COR-L47 (cell line): ENCODE data around the gene OR2A1.
"Not testable (repeated sequence)": the region's sequence is repeated elsewhere in the genome, so short reads cannot be mapped to it uniquely, and the experiment has no call there.

Experiments
- DNase-seq: peaks from one replicate; lab custom pipeline; 2025; lab: John Stamatoyannopoulos, UW

Gene OR2A1, protein sequence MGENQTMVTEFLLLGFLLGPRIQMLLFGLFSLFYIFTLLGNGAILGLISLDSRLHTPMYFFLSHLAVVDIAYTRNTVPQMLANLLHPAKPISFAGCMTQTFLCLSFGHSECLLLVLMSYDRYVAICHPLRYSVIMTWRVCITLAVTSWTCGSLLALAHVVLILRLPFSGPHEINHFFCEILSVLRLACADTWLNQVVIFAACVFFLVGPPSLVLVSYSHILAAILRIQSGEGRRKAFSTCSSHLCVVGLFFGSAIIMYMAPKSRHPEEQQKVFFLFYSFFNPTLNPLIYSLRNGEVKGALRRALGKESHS

DNA sequence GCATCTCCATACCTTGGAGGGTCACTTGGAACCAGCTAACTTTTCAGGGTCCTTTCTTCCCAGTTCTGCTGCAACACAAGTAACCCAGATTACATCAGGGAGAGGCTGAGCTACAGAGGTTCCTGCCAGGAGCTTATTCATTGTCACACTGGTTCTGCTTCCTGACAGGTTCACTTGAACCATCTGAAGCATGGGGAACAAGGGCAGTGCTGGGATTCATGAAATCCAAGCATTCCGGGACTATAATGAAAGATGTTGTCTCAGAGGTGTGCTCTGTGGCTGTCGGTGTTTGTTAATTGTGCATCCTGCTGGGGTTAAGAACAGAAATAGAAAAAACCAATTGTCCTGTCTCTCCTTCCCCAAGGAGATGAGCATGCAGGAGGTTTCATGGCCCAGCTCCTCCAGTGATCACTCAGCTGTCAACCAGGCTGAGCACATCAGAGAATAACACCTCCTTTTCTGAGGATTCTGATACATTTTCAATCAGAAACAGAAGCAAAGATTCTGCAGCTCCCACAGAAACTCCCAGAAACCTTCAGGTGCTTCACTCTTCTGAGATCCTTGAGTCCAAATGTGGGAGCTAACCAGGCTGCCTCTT lies at the start of gene OR2A1:
Gene OR2A1 (plus strand): TSS at position 548 of the 598 bp plus-strand sequence. CDS start 5,706 bp downstream, outside the sequence.
- DNase-seq: not testable (repeated sequence)

- not testable (repeated sequence) for DNase-seq
Observed at GRCh38 chr7:144264692-144265091, 47.5 kb upstream of the OR2A1 start, which contains the start of gene OR2A7. Gene OR2A7 (minus strand): TSS chr7:144264792. CDS start chr7:144259628, 5,164 bp downstream.

- not testable (repeated sequence) for DNase-seq
Observed at GRCh38 chr7:144269188-144269587, 43.0 kb upstream of the OR2A1 start, which contains the start of gene CTAGE8. Gene CTAGE8 (minus strand): TSS chr7:144269288. CDS start chr7:144269250, 38 bp downstream.

- not testable (repeated sequence) for DNase-seq
Observed at GRCh38 chr7:144275281-144275680, 36.9 kb upstream of the OR2A1 start.

DNA sequence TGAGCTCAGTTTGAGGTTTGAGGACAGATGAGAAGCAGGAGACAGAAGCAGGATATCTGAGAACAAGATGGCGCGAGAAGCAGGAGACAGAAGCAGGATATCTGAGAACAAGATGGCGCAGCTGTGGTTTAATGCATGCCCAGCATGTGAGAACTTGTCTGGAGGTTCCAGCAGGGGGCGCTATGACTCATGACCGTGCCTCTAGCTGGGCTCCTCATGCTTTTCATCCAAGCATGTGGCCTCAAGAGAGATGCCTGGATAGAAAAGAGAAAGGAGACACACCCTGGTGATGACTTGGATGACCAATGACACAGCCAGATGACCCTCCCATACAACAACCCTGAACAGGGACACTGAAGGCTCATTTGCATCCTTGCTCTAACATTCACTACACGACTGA lies 32.2 kb upstream of the OR2A1 start:
- not testable (repeated sequence) for DNase-seq

GRCh38 chr7:144281981-144282380 lies 30.2 kb upstream of the OR2A1 start:
- not testable (repeated sequence) for DNase-seq

DNA sequence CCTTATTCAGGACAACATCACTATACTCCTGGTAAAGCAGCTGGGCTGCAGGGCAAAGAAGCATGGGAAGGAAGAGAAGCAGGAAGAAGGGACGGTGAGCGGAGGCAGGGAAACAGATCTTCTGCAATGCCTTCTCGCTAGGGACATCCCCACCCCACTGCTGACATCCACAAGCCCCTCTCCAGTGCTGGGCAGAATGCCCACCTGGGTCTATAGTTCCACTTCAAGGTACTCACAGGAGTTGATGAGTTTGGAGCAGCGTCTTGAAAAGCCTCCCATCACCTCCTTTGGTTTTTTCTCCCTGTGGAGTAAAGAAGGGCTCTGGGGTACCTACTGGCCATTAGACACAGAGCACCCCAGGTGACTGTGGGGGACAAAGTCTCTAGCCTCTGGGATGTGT lies 29.7 kb upstream of the OR2A1 start:
- DNase-seq: not testable (repeated sequence)

DNA sequence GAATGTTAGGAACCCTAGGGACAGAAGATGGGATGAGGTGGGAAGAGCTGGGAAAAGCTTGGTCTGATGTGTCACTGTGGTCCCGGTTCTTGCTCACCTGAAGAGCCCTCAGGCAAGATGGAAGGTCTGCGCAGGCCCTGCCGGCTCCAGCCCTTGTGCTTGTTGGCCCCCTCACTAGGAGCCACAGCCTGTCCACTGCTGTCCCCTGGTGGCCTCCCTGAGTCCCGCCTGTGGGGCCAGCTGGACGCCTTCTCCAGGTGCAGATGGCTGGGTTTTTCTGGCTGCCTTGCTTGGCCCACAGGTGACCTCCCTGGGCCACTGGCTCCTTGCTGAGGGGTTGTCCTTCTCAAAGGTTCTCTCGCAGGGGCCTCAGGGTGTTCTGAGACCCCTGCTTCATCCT lies 28.5 kb upstream of the OR2A1 start:
- DNase-seq: not testable (repeated sequence)

DNA sequence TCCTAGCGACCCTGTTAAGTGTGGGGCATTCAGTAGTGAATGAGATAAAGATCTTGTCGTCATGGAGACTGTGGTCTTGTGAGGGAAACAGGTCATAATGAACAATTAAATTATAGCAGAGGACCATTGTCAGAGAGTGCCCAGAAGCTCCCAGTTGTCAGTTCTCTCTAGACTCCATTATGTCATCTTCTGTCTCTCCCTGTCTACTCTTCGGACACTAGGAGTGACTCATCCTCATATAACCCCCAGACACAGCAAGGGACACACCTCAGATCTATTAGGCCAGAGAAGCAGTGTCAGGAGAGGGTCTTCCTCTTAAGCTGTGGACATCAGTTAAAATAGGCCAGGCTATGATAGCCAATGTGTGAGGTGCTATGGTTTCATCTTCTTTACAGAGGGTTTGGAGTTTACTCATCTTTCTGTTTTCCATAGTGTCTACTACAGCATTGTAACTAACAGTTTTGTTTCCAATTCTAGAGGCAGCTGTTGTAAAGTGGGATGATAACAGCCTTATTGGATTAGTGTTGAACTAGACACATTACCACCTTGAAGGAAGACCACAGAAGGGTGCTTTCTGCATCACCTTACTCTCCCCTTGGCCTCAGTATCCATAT lies 24.9 kb upstream of the OR2A1 start:
- not testable (repeated sequence) for DNase-seq

- not testable (repeated sequence) for DNase-seq
Observed at GRCh38 chr7:144291607-144292006, 20.6 kb upstream of the OR2A1 start.

GRCh38 chr7:144292384-144293161 lies 19.6 kb upstream of the OR2A1 start:
- not testable (repeated sequence) for DNase-seq

- not testable (repeated sequence) for DNase-seq
Observed at GRCh38 chr7:144293794-144294499, 18.3 kb upstream of the OR2A1 start.

DNA sequence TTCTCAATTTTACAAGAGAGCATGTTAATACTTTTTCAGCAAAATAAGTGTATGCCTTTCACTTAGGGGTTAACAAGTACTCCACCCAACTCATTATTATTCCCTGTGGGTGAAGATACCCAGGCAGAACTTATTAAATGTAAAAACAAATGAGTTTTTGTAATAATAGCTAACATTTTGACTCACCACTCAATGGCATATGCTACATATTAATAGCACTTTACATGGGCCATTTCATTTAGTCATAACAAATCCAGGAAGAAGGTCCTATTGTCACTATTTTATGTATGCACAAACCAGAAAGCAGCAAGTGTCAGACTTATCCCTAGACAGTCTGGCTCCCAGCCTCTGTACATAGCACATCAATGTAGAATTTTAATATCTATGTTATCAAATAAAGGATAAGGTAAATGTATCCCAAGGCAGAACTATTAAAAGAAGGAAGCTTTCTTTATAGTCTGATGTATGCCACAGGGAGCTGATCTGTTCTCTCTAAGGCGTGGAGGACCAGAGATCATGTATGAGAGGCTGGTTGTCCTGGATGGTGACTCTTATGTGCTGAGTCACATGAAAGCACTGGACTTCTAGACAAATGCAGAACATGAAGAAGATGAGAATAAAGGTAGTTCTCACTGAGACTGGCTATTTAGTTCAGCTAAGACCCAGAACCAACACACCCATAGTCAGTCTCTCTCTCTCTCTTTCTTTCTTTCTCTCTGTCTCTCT lies 9.5 kb upstream of the OR2A1 start:
- DNase-seq: not testable (repeated sequence)

GRCh38 chr7:144303607-144304006 lies 8.6 kb upstream of the OR2A1 start:
- DNase-seq: not testable (repeated sequence)

DNA sequence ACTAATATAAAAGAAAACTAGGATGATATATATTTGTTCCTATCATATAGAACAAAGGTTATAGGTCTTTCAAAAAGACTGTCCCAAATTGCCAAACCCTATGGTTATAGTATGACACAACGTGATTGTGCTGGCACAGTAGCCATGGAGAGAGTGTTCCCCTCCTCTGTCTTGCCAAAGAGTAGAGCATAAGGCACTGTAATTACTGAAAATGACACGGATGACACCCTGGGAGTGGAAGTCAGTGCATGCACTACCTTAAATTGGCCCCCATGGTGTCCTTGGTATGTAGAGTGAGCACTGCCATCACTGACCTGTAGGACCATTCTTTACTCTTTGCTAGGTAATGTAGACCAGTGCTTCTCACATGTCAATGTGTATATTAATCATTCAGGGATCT lies 7.1 kb upstream of the OR2A1 start:
- not testable (repeated sequence) for DNase-seq

DNA sequence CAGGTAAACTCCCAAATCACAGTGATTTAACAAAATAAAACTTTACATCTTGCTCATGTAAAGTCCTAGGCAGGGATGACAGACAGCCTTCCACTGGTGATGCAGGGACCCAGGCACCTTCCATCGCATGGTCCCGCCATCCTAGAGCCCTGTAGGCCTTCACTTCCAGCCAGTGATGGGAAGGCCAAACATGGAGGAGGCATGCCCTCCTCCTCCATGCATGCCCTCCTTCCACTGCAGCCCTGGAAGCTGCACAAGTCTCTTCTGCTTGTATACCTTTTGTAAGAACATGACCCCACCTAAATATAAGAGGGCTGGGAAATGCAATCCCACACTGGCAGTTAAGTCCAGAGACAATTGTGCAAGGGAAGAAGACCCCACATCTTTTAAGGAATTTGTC lies 2.5 kb upstream of the OR2A1 start:
- not testable (repeated sequence) for DNase-seq

- DNase-seq: not testable (repeated sequence)
Observed at GRCh38 chr7:144311218-144311617, 1.0 kb upstream of the OR2A1 start.

GRCh38 chr7:144317537-144317936 lies 5.3 kb downstream of the OR2A1 start:
- DNase-seq: not testable (repeated sequence)

GRCh38 chr7:144319547-144319946 lies 7.3 kb downstream of the OR2A1 start:
- DNase-seq: not testable (repeated sequence)

GRCh38 chr7:144321677-144322206 lies 9.5 kb downstream of the OR2A1 start:
- not testable (repeated sequence) for DNase-seq
